Mesendoderm (in vitro differentiated cells): Measurements from ENCODE around the gene OR6B2.

ENCODE experiments used
- DNase-seq: peaks from one replicate; pipeline ENCODE4 v3.0.0; 2013
- H2AK5ac ChIP-seq: 2 replicates; pipeline ENCODE4 v1.6.1; 2013; ENCODE audit warnings: low read length, inconsistent platforms
- H2BK120ac ChIP-seq: 2 replicates; pipeline ENCODE4 v1.6.1; 2013; ENCODE audit warnings: low read depth, mild to moderate bottlenecking, low read length, moderate library complexity, mixed read lengths
- H2BK15ac ChIP-seq: replicated peaks from 2 replicates; pipeline ENCODE4 v1.6.1; 2013; ENCODE audit warnings: low read depth, mild to moderate bottlenecking, moderate library complexity
- H2BK5ac ChIP-seq: 2 replicates; pipeline ENCODE4 v1.6.1; 2013; ENCODE audit warnings: low read length, inconsistent platforms
- H3K18ac ChIP-seq: 2 replicates; pipeline ENCODE4 v1.6.1; 2013; ENCODE audit warnings: mild to moderate bottlenecking, low read length, mixed read lengths
- H3K23ac ChIP-seq: one replicate; pipeline ENCODE4 v1.6.1; 2013; ENCODE audit warnings: low read length
- H3K27ac ChIP-seq: 2 replicates; pipeline ENCODE4 v1.5.1; 2013; ENCODE audit warnings: low read depth, mild to moderate bottlenecking, inconsistent platforms, low read length, moderate library complexity
- H3K27me3 ChIP-seq: 2 replicates; pipeline ENCODE4 v1.6.1; 2013; ENCODE audit warnings: low read length, control low read depth, mild to moderate bottlenecking, inconsistent platforms; ENCODE audit not compliant: insufficient read depth, poor library complexity
- H3K36me3 ChIP-seq: 2 replicates; pipeline ENCODE4 v1.6.1; 2013; ENCODE audit warnings: low read length, inconsistent platforms; ENCODE audit not compliant: control insufficient read depth, insufficient read depth
- H3K4ac ChIP-seq: one replicate; pipeline ENCODE4 v1.6.1; 2013; ENCODE audit warnings: low read depth, mild to moderate bottlenecking, low read length, moderate library complexity
- H3K4me1 ChIP-seq: 2 replicates; pipeline ENCODE4 v1.6.1; 2013; ENCODE audit warnings: low read depth, low read length, inconsistent platforms; ENCODE audit not compliant: control insufficient read depth
- H3K4me2 ChIP-seq: 2 replicates; pipeline ENCODE4 v1.6.1; 2013; ENCODE audit warnings: low read length
- H3K4me3 ChIP-seq: 2 replicates; pipeline ENCODE4 v1.5.1; 2013; ENCODE audit warnings: mild to moderate bottlenecking, low read length
- H3K56ac ChIP-seq: one replicate; pipeline ENCODE4 v1.6.1; 2013; ENCODE audit warnings: low read length
- H3K79me1 ChIP-seq: 2 replicates; pipeline ENCODE4 v1.6.1; 2013; ENCODE audit warnings: low read length, inconsistent platforms
- H3K79me2 ChIP-seq: 2 replicates; pipeline ENCODE4 v1.6.1; 2013; ENCODE audit warnings: mild to moderate bottlenecking, low read length; ENCODE audit not compliant: control insufficient read depth, insufficient read depth
- H3K9ac ChIP-seq: 2 replicates; pipeline ENCODE4 v1.6.1; 2013; ENCODE audit warnings: low read length, inconsistent platforms
- H4K5ac ChIP-seq: one replicate; pipeline ENCODE4 v1.6.1; 2013; ENCODE audit warnings: low read length
- H4K8ac ChIP-seq: one replicate; pipeline ENCODE4 v1.6.1; 2013; ENCODE audit warnings: low read depth, mild to moderate bottlenecking, control low read depth, low read length, moderate library complexity
- WGBS: extraction: QIAGEN DNeasy Blood & Tissue Kit; methylation state at CpG from one replicate; pipeline ENCODE4 v1.1.7; 2013; ENCODE audit warnings: low lambda C conversion rate, missing lambda C conversion rate; ENCODE audit not compliant: insufficient coverage; ENCODE audit errors: extremely low coverage; 5-methylcytosine and 5-hydroxymethylcytosine counted together

OR6B2 gene

GRCh38 chr2:240068193-240068592, 38.0 kb upstream of the OR6B2 start:
- Histone ChIP-seq H2AK5ac (no peak overlapping the region), H4K8ac (no peak overlapping the region), H3K79me2 (no peaks in the 10 kb centered on the region), H3K23ac (no peak overlapping the region), H4K5ac (no peak overlapping the region), H3K27me3 (no peaks in the 10 kb centered on the region), H3K4me3 (no peak overlapping the region), H3K18ac (no peak overlapping the region), H3K27ac (no peak overlapping the region), H2BK5ac (no peak overlapping the region), H3K4me2 (no peak overlapping the region), H3K4ac (no peak overlapping the region), H3K56ac (no peak overlapping the region), H3K9ac (no peak overlapping the region), H3K79me1 (no peaks in the 10 kb centered on the region), H3K4me1 (no peaks in the 10 kb centered on the region), H2BK120ac (no peak overlapping the region), H3K36me3 (no peaks in the 10 kb centered on the region), H2BK15ac (no peak overlapping the region)
- WGBS, result no CpG with 5 or more reads among the region's 1 CpG
- no peak for DNase-seq

- no peak overlapping the region for H3K18ac ChIP-seq
- no peak overlapping the region for H4K5ac ChIP-seq
- H3K4me3 ChIP-seq, result no peak overlapping the region
- no peak overlapping the region for H3K4me2 ChIP-seq
- no peak overlapping the region for H4K8ac ChIP-seq
- no peak overlapping the region for H2BK15ac ChIP-seq
- H3K4ac ChIP-seq, result no peak overlapping the region
- H3K9ac ChIP-seq, result no peak overlapping the region
- no peak overlapping the region for H3K56ac ChIP-seq
- H3K79me2 ChIP-seq, result no peaks in the 10 kb centered on the region
- no peak overlapping the region for H2AK5ac ChIP-seq
- WGBS, result no CpG with 5 or more reads among the region's 5 CpGs
- no peak overlapping the region for H2BK5ac ChIP-seq
- H3K36me3 ChIP-seq, result no peaks in the 10 kb centered on the region
- peak; percentile 7 for DNase-seq
- no peak overlapping the region for H2BK120ac ChIP-seq
- no peaks in the 10 kb centered on the region for H3K4me1 ChIP-seq
- H3K27ac ChIP-seq, result no peak overlapping the region
- H3K79me1 ChIP-seq, result no peaks in the 10 kb centered on the region
- no peaks in the 10 kb centered on the region for H3K27me3 ChIP-seq
- no peak overlapping the region for H3K23ac ChIP-seq
These were observed 36.3 kb upstream of the OR6B2 start for GRCh38 chr2:240066489-240066888.

DNA sequence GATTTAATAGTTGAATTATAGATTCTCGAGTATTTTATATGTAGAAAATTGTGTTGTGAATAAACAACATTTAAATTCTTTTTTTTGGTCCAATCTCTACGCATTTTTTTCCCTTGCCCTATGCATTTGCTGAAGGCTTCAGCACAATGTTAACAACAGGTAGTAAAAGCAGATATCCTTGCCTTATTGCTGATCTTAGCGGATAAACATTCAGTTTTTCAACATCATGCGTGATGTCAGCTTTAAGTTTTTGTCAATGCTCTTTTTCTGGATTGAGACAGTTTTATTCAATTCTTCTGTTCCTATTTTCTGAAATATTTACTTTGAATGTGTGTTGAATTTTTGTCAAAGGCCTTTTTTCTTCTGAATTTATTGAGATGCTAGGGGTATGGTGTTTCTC, 34.7 kb upstream of the OR6B2 start:
- WGBS, result 100% methylated on average over 1 of the region's 4 CpGs
- no peak overlapping the region for H3K4me3 ChIP-seq
- H3K79me2 ChIP-seq, result no peaks in the 10 kb centered on the region
- H3K4me1 ChIP-seq, result no peaks in the 10 kb centered on the region
- no peak for DNase-seq
- no peak overlapping the region for H2BK5ac ChIP-seq
- no peaks in the 10 kb centered on the region for H3K36me3 ChIP-seq
- no peak overlapping the region for H2BK120ac ChIP-seq
- H3K18ac ChIP-seq, result no peak overlapping the region
- no peak overlapping the region for H3K56ac ChIP-seq
- no peak overlapping the region for H4K8ac ChIP-seq
- H3K4me2 ChIP-seq, result no peak overlapping the region
- H3K27me3 ChIP-seq, result no peaks in the 10 kb centered on the region
- no peak overlapping the region for H2BK15ac ChIP-seq
- no peak overlapping the region for H3K4ac ChIP-seq
- H2AK5ac ChIP-seq, result no peak overlapping the region
- no peaks in the 10 kb centered on the region for H3K79me1 ChIP-seq
- no peak overlapping the region for H3K9ac ChIP-seq
- H4K5ac ChIP-seq, result no peak overlapping the region
- no peak overlapping the region for H3K23ac ChIP-seq
- no peak overlapping the region for H3K27ac ChIP-seq

DNA sequence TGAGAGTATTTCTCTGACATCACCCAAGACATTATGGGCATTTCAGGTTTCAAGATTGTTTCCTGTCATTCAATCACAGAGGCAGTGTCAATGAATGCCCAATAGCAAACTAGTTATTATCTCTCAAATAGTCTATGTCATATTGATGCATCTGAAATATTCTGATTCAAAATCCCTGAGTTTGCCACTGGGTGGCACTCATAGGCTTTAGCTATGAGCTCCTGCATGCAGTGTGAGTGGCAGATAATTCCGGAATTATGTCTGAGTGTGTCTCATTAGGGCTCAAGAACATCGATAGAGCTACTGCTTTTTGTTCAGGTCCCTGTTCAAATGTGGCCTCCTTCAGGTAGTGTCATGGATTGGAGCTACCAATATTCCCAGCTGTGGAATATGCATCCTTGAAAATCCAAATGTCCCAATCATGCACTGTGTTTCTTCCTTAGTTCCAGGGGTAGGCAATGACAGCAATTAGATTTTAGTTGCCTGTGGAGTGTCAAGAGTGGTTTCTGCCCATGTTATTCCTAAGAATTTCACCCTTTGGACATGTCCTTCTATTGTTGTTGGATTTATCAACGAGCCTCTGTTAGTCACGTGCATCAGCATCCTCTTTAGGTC, 30.9 kb upstream of the OR6B2 start:
- Histone ChIP-seq H3K79me1 (no peaks in the 10 kb centered on the region), H3K4me1 (no peaks in the 10 kb centered on the region), H3K27me3 (no peaks in the 10 kb centered on the region), H3K27ac (no peak overlapping the region), H3K56ac (no peak overlapping the region), H3K4me2 (no peak overlapping the region), H3K4me3 (no peak overlapping the region), H3K79me2 (no peaks in the 10 kb centered on the region), H3K23ac (no peak overlapping the region), H4K5ac (no peak overlapping the region), H3K36me3 (no peaks in the 10 kb centered on the region), H4K8ac (no peak overlapping the region), H2BK5ac (no peak overlapping the region), H3K4ac (no peak overlapping the region), H2BK15ac (no peak overlapping the region), H3K18ac (no peak overlapping the region), H2BK120ac (no peak overlapping the region), H2AK5ac (no peak overlapping the region), H3K9ac (no peak overlapping the region)
- peak; percentile 45 for DNase-seq
- no CpG with 5 or more reads among the region's 4 CpGs for WGBS

- no CpG with 5 or more reads among the region's 11 CpGs for WGBS
- Histone ChIP-seq H2AK5ac (no peak overlapping the region), H3K18ac (no peak overlapping the region), H4K8ac (no peak overlapping the region), H3K27me3 (no peaks in the 10 kb centered on the region), H3K27ac (no peak overlapping the region), H3K4me2 (no peak overlapping the region), H2BK120ac (no peak overlapping the region), H3K4ac (no peak overlapping the region), H2BK5ac (no peak overlapping the region), H3K4me3 (no peak overlapping the region), H2BK15ac (no peak overlapping the region), H3K56ac (no peak overlapping the region), H3K4me1 (no peaks in the 10 kb centered on the region), H4K5ac (no peak overlapping the region), H3K79me1 (no peaks in the 10 kb centered on the region), H3K79me2 (no peaks in the 10 kb centered on the region), H3K36me3 (no peaks in the 10 kb centered on the region), H3K23ac (no peak overlapping the region), H3K9ac (no peak overlapping the region)
- DNase-seq, result no peak
These were observed 26.4 kb upstream of the OR6B2 start for GRCh38 chr2:240056678-240057077.
